Brain pericyte (primary cell): ENCODE data around the gene ADK.
A peak's percentile ranks its signal among the peaks of the same experiment; 100 is the strongest.
"Not testable (repeated sequence)": the region's sequence is repeated elsewhere in the genome, so short reads cannot be mapped to it uniquely, and the experiment has no call there.

Experiments
- DNase-seq: peaks from one replicate; pipeline ENCODE4 v3.0.0-alpha.2; 2012; ENCODE audit warnings: low read depth, low spot score

Gene ADK

GRCh38 chr10:74486659-74487058 is 335.6 kb downstream of the ADK start:
- DNase-seq: no peak

GRCh38 chr10:74488907-74489306 is 337.9 kb downstream of the ADK start:
- DNase-seq: no peak

DNA sequence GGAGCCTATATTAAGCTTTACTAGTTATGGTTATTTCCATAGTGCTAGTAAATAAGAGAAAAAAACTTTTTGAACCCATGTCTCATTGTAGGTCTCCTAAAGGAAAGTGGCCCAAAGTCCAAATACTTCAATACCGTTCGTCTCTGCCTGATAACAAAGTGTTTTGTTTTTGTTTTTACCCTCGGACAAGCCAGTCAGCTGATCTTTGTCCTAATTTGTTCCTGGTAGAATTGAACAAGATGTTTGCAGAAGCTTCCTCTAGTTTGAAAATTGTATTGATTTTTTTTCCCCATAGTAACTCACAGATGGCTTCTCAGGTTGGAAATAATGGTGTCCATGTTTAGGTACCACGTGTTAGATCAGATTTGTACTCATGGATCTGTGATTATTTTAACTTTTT is 339.5 kb downstream of the ADK start:
- DNase-seq: no peak

- DNase-seq: no peak
Observed at GRCh38 chr10:74491014-74491413, 340.0 kb downstream of the ADK start.

GRCh38 chr10:74496276-74496675 is 345.3 kb downstream of the ADK start:
- not testable (repeated sequence) for DNase-seq

DNA sequence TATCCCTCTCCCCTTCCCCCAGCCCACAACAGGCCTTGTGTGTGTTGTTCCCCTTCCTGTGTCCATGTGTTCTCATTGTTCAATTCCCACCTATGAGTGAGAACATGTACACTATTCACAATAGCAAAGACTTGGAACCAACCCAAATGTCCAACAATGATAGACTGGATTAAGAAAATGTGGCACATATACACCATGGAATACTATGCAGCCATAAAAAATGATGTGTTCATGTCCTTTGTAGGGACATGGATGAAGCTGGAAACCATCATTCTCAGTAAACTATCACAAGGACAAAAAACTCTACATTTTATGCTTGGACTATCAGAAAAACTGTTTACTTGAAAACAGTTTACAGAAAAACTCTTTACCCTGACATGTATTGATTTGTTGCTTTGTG is 347.6 kb downstream of the ADK start:
- not testable (repeated sequence) for DNase-seq

DNA sequence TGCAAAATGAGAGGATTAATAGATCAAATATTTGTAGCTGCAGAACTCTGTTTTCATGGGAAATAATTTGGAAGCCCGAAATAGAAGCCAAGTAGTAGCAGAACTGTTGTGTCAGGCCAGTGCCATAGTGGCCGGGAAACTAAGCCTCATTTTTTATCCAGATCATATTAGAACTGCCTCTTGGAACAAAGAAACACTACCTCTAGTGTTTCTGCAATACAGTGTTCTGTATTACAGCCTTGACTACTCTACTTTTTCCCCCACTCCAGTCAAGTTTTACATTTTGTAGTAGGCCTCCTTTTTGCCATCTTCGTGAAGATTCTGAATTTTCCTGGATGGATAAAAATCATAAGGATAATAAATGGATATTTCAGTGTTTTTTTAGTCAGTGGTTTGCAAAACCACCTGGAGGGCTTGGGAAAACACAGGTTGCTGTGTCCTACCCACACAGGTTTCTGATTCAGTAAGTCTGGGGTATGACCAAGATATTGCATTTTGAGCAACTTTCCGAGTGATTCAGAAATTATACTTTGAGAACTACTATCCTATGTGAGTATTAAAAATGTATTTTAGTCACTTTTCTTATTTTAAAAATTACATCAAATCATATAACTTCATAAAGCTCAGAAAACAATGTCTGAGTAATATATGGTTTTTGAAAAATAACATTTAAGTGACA is 349.1 kb downstream of the ADK start:
- no peak for DNase-seq

GRCh38 chr10:74500816-74501215 is 349.8 kb downstream of the ADK start:
- DNase-seq: no peak

DNA sequence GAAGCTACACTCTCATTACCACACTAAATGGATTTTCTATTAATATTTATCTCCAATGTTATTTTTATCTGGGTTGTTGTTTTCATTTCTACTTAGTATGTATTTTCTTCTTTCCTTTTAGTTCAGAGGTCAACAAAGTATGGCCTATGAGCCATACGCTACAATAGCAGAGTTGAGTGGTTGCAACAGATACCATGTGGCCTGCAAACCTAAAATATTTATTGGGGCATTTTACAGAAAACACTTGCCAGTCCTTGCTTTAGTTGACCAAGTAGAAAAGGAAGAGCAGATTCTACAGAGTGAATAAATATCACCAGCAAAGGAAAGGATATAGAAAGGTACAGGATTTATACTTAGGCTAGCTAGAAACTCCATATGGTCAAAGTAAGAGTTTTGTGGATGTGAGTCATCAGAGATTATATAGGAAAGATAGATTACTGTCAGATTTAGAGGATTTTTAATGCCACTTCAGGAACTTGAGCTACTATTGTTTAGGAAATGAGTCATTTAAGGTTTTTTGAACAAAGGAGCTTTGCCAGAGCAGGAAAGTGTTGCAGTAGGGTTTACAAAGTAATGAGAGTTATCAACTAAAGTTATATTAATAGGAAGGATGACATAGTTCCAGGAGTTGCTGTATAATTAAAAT is 352.1 kb downstream of the ADK start:
- peak; percentile 36 for DNase-seq

DNA sequence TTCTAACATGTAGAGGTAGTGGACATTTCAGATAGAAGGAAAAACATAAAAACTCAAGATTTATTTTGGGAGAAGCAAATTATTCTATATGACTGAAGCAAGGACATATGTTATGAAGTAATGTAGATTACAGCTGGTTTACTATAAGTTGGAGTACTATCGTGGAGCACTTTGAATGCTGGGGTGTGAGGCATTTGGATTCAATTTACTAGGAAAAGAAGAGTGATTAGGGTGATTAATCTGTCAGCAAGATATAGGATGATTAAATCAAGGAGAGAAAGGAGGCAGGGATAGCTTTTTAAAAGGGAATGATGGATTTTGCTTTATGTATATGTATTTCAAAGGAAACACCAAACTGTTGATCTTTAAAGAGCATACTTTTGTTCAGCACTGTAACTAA is 356.9 kb downstream of the ADK start:
- DNase-seq: no peak

GRCh38 chr10:74510594-74510993 is 359.6 kb downstream of the ADK start:
- no peak for DNase-seq

DNA sequence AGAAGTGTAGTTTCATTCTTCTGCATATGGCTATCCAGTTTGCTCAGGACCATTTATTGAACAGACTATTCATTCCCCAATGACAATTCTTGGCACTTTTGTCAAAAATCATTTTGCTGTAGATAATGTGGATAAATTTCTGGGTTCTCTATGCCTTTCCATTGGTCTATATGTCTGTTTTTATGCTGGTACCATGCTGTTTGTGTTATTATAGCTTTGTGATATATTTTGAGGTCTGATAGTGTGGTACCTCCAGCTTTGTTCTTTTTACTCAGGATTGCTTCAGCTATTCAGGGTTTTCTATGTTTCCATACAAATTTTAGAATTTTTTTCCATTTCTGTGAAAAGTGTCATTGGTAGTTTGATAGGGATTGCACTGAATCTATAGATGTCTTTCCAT is 360.0 kb downstream of the ADK start:
- DNase-seq: no peak

DNA sequence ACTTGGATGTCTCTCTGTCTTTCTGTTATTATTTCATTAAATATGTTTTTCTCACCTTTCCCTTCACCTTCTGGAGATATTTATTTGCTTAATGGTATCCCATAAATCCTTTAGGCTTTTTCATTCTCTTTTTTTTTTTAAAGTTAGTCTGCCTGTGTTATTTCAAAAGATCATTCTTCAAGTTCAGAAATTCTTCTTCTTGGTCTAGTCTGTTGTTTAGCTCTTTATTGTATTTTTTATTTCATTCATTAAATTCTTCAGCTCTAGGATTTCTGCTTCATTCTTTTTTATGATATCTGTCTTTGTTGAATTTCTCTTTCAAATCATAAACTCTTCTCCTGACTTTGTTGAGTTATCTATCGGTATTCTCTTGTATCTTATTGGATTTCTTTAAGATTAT is 363.3 kb downstream of the ADK start:
- DNase-seq: no peak

DNA sequence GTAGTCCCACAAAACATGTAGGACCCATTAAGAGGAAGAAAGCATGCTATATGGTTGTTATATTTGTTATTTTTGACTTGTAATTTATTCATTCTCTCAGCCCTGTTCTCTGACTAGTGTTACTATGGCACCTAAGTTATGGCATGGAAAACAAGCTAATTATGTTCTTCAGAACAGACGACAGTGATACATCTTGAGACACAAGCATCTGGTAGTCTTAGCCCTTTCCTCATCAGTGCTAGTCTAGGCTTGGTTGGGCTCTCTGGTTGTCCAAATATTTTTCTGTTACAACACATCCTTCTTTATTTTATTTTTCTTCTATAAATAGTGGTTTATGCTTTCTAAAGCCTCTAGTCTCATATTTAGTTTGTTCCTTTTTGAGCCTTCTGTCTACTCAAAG is 367.0 kb downstream of the ADK start:
- no peak for DNase-seq

DNA sequence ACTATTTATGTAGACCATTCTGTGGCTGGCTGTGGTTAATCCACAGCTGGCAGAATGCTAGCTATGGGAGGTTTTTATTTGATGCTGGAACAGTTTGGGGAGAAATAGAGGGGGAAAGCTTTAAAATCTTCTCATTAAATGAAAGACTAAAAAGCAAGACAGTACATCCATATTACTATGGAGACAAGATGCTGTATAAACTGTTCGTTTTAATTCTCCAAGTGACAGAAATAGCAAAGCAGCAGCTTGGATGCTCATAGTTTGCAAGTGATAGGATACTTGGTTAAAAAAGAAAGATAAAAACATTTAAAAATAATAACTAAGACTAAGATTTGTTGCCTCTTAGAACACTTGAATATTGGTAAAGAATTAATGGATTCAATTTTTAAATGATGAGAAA is 370.5 kb downstream of the ADK start:
- DNase-seq: no peak

DNA sequence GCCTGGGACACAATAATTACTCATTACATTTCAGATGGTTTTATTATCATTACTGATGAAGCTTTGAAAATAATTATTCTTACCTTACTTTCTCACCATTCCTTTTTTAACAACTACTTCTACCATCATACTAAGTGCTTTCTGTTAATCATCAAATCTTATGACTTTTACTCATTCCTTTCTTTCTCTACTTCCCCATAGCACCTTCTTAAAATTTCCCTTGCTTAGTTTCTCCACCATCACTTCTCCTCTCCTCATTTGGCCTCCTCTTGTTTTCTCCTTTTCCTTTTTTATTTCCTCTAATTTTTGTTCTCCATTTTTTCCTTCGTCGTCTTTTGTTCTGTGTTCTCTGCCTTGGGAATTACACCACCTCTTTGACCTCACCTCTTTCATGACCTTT is 372.2 kb downstream of the ADK start:
- no peak for DNase-seq

DNA sequence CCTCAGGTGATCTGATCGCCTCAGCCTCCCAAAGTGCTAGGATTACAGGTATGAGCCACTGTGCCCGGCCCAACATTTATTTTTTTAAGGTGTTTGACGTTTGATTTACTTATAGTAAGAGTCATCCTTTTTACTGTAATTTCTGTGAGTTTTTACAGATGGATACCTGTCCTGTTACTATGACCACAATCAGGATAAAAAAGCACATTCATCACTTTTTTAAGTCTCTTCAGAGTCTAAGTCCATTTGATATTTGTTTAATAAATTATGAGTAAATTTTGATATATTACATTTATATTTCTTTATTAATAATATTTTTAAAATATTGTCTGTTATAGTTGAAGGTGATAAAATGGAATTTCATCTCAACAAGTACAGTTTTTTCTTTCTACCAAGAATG is 374.9 kb downstream of the ADK start:
- no peak for DNase-seq

GRCh38 chr10:74527611-74528010 is 376.6 kb downstream of the ADK start:
- not testable (repeated sequence) for DNase-seq

GRCh38 chr10:74529205-74529604 is 378.2 kb downstream of the ADK start:
- no peak for DNase-seq

DNA sequence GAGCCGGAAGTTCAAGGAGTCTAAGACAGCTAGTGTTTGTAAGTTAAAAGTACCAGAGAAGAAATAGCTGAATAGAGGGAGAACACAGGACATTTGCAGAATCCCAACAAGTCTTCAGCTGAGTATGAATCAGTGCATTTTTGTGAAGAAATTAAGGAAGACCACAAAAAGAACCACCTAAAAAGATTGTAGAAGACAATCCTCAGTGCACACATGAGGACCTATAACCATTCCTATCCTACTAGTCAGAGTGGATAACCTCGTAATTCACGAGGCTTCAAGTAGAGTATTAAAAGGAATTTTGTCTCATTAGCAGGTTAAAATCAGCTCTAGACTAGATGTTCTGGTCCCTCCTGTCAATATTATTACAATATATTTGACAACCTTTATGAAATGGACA is 380.0 kb downstream of the ADK start:
- no peak for DNase-seq

GRCh38 chr10:74539317-74539716 is 388.3 kb downstream of the ADK start:
- no peak for DNase-seq

GRCh38 chr10:74541375-74541774 is 390.4 kb downstream of the ADK start:
- DNase-seq: no peak

- no peak for DNase-seq
Observed at GRCh38 chr10:74542077-74542476, 391.1 kb downstream of the ADK start.

DNA sequence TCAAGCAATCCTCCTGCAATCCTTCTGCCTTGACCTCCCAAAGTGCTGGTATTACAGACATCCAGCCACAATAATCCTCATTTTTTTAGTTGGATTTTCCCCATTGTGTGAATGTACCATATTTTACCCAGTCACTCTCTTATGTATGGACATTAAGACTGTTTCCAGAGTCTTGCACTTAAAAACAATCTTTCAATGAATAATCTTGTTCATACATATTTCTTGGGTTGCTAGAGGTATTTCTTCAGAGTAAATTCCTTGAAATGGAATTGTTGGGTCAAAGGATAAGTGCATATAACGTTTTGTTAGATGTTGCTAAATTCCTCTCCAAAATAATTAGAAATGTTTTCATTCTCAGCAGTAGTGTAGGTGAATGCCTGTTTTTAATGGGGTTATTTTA is 392.3 kb downstream of the ADK start:
- no peak for DNase-seq
